Measurements from ENCODE around the gene FOXP1. TPM values are rescaled to one million over a fixed set of nuclear protein-coding genes. Genes with fewer than 3 reads are reported as not detected.
A peak's percentile ranks its signal among the peaks of the same experiment; 100 is the strongest.

Gene FOXP1
- total RNA-seq, 2 experiments from 2014 or later = 493 to 508 TPM

GRCh38 chr3:71064956-71065763 lies 518.4 kb downstream of the FOXP1 start:
- Mint-ChIP-seq H3K27me3 (no peaks in the 10 kb centered on the region), H3K36me3 (ENCODE audit: low read depth) (peaks cover 10% of the 10 kb centered on the region), H3K27ac (peak overlapping the region; percentile 88), H3K4me1 (ENCODE audit: low read depth) (peaks cover 62% of the 10 kb centered on the region), H3K4me3 (peak overlapping the region; percentile 93), H3K9me3 (no peaks in the 10 kb centered on the region)
- Histone ChIP-seq H3K9me3 (ENCODE audit: control insufficient read depth in 1 of 2, insufficient read depth in 1 of 2, low read length in 2 of 2) (no peaks in the 10 kb centered on the region), H3K4me3 (ENCODE audit: low read length) (peak overlapping the region; percentile 82), H3K36me3 (ENCODE audit: insufficient read depth, low read length) (peaks cover 2% of the 10 kb centered on the region), H3K27ac (ENCODE audit: low read depth in 1 of 2, low read length in 2 of 2) (peak overlapping the region; percentile 88 to 99), H3K4me1 (ENCODE audit: insufficient read depth, low read length) (peaks cover 36% of the 10 kb centered on the region), H3K27me3 (ENCODE audit: control insufficient read depth in 1 of 2, insufficient read depth in 2 of 2, low read length in 2 of 2) (no peaks in the 10 kb centered on the region)
- TF ChIP-seq CTCF (IDR thresholded peaks at IDR 0.05) = no peak
- intact Hi-C loops (cut with DNase I, micrococcal nuclease) = loop anchor here (1.0 to 10.0 kb wide), 11 partner anchors 15 to 517 kb away; partner anchors contain the start of gene FOXP1 (in 2 of the 2)
- DNase-seq = peak; percentile 38 to 86 (median 66)
- POLR2A ChIA-PET = interaction anchor here (0.7 to 8.1 kb wide), 16 partner anchors 8 to 518 kb away, joined by 3 to 104 read pairs (median 5); partner anchors contain the start of gene FOXP1
- CTCF ChIA-PET = interaction anchor here (0.8 to 1.1 kb wide), 3 partner anchors 8 to 35 kb away, joined by 3 to 5 read pairs (median 3); no protein-coding TSS in a partner anchor
- peak; percentile 44 for ATAC-seq (ENCODE audit: poor library complexity)

- H3K4me3 Mint-ChIP-seq = no peak overlapping the region
- H3K27me3 Mint-ChIP-seq = no peaks in the 10 kb centered on the region
Observed at GRCh38 chr3:71064291-71064955, 519.1 kb downstream of the FOXP1 start.

More at GRCh38 chr3:71064291-71064955, 519.1 kb downstream of the FOXP1 start:
- ATAC-seq (ENCODE audit: poor library complexity) = peak; percentile 41
- no peak for TF ChIP-seq CTCF (IDR thresholded peaks at IDR 0.05)
- intact Hi-C loops (cut with DNase I, micrococcal nuclease) = loop anchor here (1.0 to 10.0 kb wide), 11 partner anchors 14 to 518 kb away; partner anchors contain the start of gene FOXP1 (in 1 of the 2)
- H3K4me1 ChIP-seq (ENCODE audit: insufficient read depth, low read length) = peaks cover 29% of the 10 kb centered on the region
- DNase-seq = peak; percentile 45 to 86 (median 64)
- Mint-ChIP-seq H3K4me1 (ENCODE audit: low read depth) (peaks cover 62% of the 10 kb centered on the region), H3K27ac (no peak overlapping the region), H3K36me3 (ENCODE audit: low read depth) (peaks cover 10% of the 10 kb centered on the region), H3K9me3 (no peaks in the 10 kb centered on the region)
- ChIA-PET CTCF (interaction anchor here (1.1 to 1.6 kb wide), 2 partner anchors 14 to 35 kb away, joined by 3 to 5 read pairs; no protein-coding TSS in a partner anchor), POLR2A (interaction anchor here (0.6 to 8.1 kb wide), 23 partner anchors 7 to 519 kb away, joined by 3 to 104 read pairs (median 5); partner anchors contain the start of gene FOXP1)
- peak overlapping the region; percentile 71 for H3K4me3 ChIP-seq (ENCODE audit: low read length)
- H3K36me3 ChIP-seq (ENCODE audit: insufficient read depth, low read length) = peaks cover 2% of the 10 kb centered on the region
- no peaks in the 10 kb centered on the region for H3K27me3 ChIP-seq (ENCODE audit: control insufficient read depth in 1 of 2, insufficient read depth in 2 of 2, low read length in 2 of 2)
- H3K27ac ChIP-seq (ENCODE audit: low read depth in 1 of 2, low read length in 2 of 2) = peak overlapping the region; percentile 72 to 97
- no peaks in the 10 kb centered on the region for H3K9me3 ChIP-seq (ENCODE audit: control insufficient read depth in 1 of 2, insufficient read depth in 1 of 2, low read length in 2 of 2)
